PC-9 (cell line): ENCODE data around the gene CD27. TPM values are rescaled to one million over a fixed set of nuclear protein-coding genes. Genes with fewer than 3 reads are reported as not detected.
A peak's percentile ranks its signal among the peaks of the same experiment; 100 is the strongest.

Experiments
- BruUV-seq: library from RNA; stranded (reverse); fragments of 400-500 nt; replicated peaks from 2 replicates; lab custom pipeline; 2021; lab: Mats Ljungman, UMichigan
- CTCF ChIA-PET: fragments of 300-600 bp; sonication (Branson Sonifier 250); formaldehyde crosslinking; loops from one replicate; lab custom pipeline; 2022; ENCODE audit warnings: antibody characterized with exemption; lab: Charles Lee
- POLR2A ChIA-PET: fragments of 300-600 bp; sonication (Branson Sonifier 250); formaldehyde crosslinking; loops from one replicate; lab custom pipeline; 2022; ENCODE audit warnings: antibody characterized with exemption; ENCODE audit not compliant: unreplicated experiment; lab: Charles Lee
- DNase-seq, 2 experiments: peaks; one replicate each; pipeline versions ENCODE4 v3.0.0 to v3.0.0-alpha.2; 2015 to 2022; ENCODE audit warnings: mixed read lengths in 1 of 2
- H2AFZ ChIP-seq: fragments of 200-600 bp; sonication (generic); 2 replicates; pipeline ENCODE4 v1.8.1; 2017; ENCODE audit warnings: antibody characterized with exemption
- H3F3A ChIP-seq: fragments of 200-600 bp; sonication (generic); 2 replicates; pipeline ENCODE4 v1.8.1; 2017; ENCODE audit warnings: antibody characterized with exemption, mild to moderate bottlenecking, low read depth; ENCODE audit not compliant: insufficient read depth
- H3K27ac ChIP-seq: fragments of 200-600 bp; sonication (generic); 2 replicates; pipeline ENCODE4 v1.6.1; 2016; ENCODE audit warnings: mixed run types
- H3K27me3 ChIP-seq: fragments of 200-600 bp; sonication (generic); 2 replicates; pipeline ENCODE4 v1.6.1; 2016; ENCODE audit warnings: low read depth, mixed run types; ENCODE audit not compliant: insufficient read depth
- H3K36me3 ChIP-seq: fragments of 200-600 bp; sonication (generic); 2 replicates; pipeline ENCODE4 v1.6.1; 2016; ENCODE audit warnings: low read depth, mixed run types
- H3K4me1 ChIP-seq: fragments of 200-600 bp; sonication (generic); replicated peaks from 2 replicates; pipeline ENCODE4 v1.6.1; 2016; ENCODE audit warnings: mixed run types; ENCODE audit not compliant: insufficient read depth
- H3K4me2 ChIP-seq: fragments of 200-600 bp; sonication (generic); 2 replicates; pipeline ENCODE4 v1.6.1; 2017; ENCODE audit warnings: mixed run types
- H3K4me3 ChIP-seq: fragments of 200-600 bp; sonication (generic); 2 replicates; pipeline ENCODE4 v1.6.1; 2016; ENCODE audit warnings: mixed run types
- H3K79me2 ChIP-seq: fragments of 200-600 bp; sonication (generic); 2 replicates; pipeline ENCODE4 v1.6.1; 2017; ENCODE audit warnings: low read depth, mixed run types
- H3K9me2 ChIP-seq: fragments of 200-600 bp; sonication (generic); 2 replicates; pipeline ENCODE4 v1.8.1; 2017; ENCODE audit warnings: mild to moderate bottlenecking; ENCODE audit not compliant: insufficient read depth
- H3K9me3 ChIP-seq: fragments of 200-600 bp; sonication (generic); 2 replicates; pipeline ENCODE4 v1.8.1; 2016; ENCODE audit warnings: low read depth; ENCODE audit not compliant: insufficient read depth
- H4K20me1 ChIP-seq: fragments of 200-600 bp; sonication (generic); 2 replicates; pipeline ENCODE4 v1.8.1; 2017; ENCODE audit not compliant: insufficient read depth
- CTCF ChIP-seq: fragments of 200-600 bp; sonication (generic); conservative IDR thresholded peaks from 2 replicates; pipeline ENCODE4 v1.6.1; 2017; ENCODE audit warnings: mixed run types, antibody characterized with exemption, mild to moderate bottlenecking, moderate library complexity
- EZH2 ChIP-seq: fragments of 200-600 bp; sonication (generic); IDR thresholded peaks from 2 replicates; pipeline ENCODE4 v1.8.0; 2017; ENCODE audit warnings: antibody characterized with exemption, low read depth
- intact Hi-C: fragments of 100-400 bp; cut with micrococcal nuclease; formaldehyde crosslinking; loops from one replicate; pipeline ENCODE4 v1.10.0; 2022; ENCODE audit not compliant: unreplicated experiment
- total RNA-seq: library from RNA; stranded (reverse); gene quantifications from 2 replicates; pipeline ENCODE4 v1.2.3, GENCODE V29; 2021

CD27 gene
- total RNA-seq, 1 experiment from 2014 or later, result not detected

- no peak overlapping the region for H3K27ac ChIP-seq
- DNase-seq, result no peak
- H3K4me1 ChIP-seq, result peaks cover 13% of the 10 kb centered on the region
- H3K79me2 ChIP-seq, result no peaks in the 10 kb centered on the region
- H3K9me2 ChIP-seq, result no peaks in the 10 kb centered on the region
- no peaks in the 10 kb centered on the region for H3K27me3 ChIP-seq
- POLR2A ChIA-PET, result interaction anchor here (0.6 kb wide), 2 partner anchors 44 to 237 kb away, joined by 3 to 8 read pairs; no protein-coding TSS in a partner anchor
- no peak overlapping the region for H3K4me3 ChIP-seq
- no peaks in the 10 kb centered on the region; the same call in 1 of the 2 replicates for H3F3A ChIP-seq
- CTCF ChIA-PET, result interaction anchor here (0.7 kb wide), 1 partner anchor 10 kb away, joined by 3 read pairs; no protein-coding TSS in a partner anchor
- TF ChIP-seq EZH2 (no peak), CTCF (no peak)
- H2AFZ ChIP-seq, result peak overlapping the region; percentile 99
- H3K36me3 ChIP-seq, result no peaks in the 10 kb centered on the region
- H4K20me1 ChIP-seq, result no peaks in the 10 kb centered on the region
- intact Hi-C loops, result loop anchor here (1.0 kb wide), 2 partner anchors 21 to 74 kb away; no protein-coding TSS in a partner anchor
- peak overlapping the region; percentile 98 for H3K4me2 ChIP-seq
- no TSS peak for BruUV-seq
- H3K9me3 ChIP-seq, result no peaks in the 10 kb centered on the region
These were observed 6.2 kb downstream of the CD27 start for GRCh38 chr12:6450869-6451347.

- peak within 1 kb of the TSS; percentile 63 for H3K4me3 ChIP-seq
- DNase-seq, result peak; percentile 70 to 85
- peak within 1 kb of the TSS; percentile 52 for H3K27ac ChIP-seq
These were observed 6.8 kb downstream of the CD27 start, which contains the start of gene TAPBPL for GRCh38 chr12:6451348-6452244. TAPBPL (plus strand) TSS chr12:6452042; CDS start chr12:6452249, 207 bp downstream.

More at GRCh38 chr12:6451348-6452244, 6.8 kb downstream of the CD27 start, which contains the start of gene TAPBPL:
- Histone ChIP-seq H3K27me3 (no peaks in the 10 kb centered on the region), H4K20me1 (no peaks in the 10 kb centered on the region), H3K4me2 (peak within 1 kb of the TSS; percentile 98), H3K9me3 (no peaks in the 10 kb centered on the region), H3K9me2 (no peaks in the 10 kb centered on the region), H3K36me3 (no peaks in the 10 kb centered on the region), H3F3A (no peaks in the 10 kb centered on the region; the same call in 1 of the 2 replicates), H2AFZ (peak within 1 kb of the TSS; percentile 99), H3K79me2 (no peaks in the 10 kb centered on the region), H3K4me1 (peaks cover 13% of the 10 kb centered on the region)
- POLR2A ChIA-PET, result interaction anchor here (0.5 to 0.6 kb wide), 3 partner anchors 13 to 335 kb away, joined by 3 to 4 read pairs (median 3); no protein-coding TSS in a partner anchor
- intact Hi-C loops, result loop anchor here (1.0 to 2.0 kb wide), 3 partner anchors 21 to 115 kb away; no protein-coding TSS in a partner anchor
- TSS peak; percentile 19 for BruUV-seq
- CTCF ChIA-PET, result interaction anchor here (0.6 to 0.7 kb wide), 3 partner anchors 10 to 462 kb away, joined by 3 to 4 read pairs (median 3); no protein-coding TSS in a partner anchor
- no peak for TF ChIP-seq EZH2
- TF ChIP-seq CTCF, result no peak
